Measurements from ENCODE around the gene C14orf93.
A peak's percentile ranks its signal among the peaks of the same experiment; 100 is the strongest.
"Not testable (repeated sequence)": the region's sequence is repeated elsewhere in the genome, so short reads cannot be mapped to it uniquely, and the experiment has no call there.

C14orf93 gene

DNA sequence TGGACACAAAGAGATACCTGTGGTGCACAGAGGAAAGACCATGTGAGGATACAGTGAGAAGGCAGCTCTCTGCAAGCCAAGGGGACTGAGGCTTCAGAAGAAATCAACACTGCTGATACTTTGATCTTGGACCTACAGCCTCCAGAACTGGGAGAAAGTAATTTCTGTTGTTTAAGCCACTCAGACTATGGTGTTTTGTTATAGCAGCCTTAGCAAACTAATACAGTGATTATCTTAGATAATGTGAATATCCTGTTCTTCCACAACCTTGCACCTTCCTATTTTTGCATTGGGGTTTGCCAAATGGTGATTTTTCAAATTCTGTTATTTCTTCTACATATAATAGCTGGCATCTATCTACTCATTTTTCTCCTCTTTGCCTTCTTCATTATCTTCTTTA is 8.2 kb upstream of the C14orf93 start:
- no peak for DNase-seq

DNA sequence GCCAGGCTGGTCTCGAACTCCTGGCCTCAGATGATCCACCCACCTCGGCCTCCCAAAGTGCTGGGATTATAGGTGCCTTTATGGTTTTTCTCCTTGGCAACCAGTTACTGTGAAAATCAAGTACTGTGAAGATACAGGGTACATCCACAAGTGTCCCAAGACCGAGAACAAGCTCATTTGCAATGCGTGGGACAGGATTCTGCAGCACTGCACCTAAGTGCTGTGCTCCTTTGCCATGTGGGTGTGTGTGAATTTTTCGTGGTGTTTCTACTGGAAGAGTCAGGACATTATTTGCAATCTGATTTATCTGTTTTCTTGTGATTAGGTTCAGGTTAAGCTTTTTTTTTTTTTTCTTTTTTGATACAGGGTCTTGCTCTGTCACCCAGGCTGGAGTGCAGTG is 7.1 kb upstream of the C14orf93 start:
- DNase-seq: no peak

DNA sequence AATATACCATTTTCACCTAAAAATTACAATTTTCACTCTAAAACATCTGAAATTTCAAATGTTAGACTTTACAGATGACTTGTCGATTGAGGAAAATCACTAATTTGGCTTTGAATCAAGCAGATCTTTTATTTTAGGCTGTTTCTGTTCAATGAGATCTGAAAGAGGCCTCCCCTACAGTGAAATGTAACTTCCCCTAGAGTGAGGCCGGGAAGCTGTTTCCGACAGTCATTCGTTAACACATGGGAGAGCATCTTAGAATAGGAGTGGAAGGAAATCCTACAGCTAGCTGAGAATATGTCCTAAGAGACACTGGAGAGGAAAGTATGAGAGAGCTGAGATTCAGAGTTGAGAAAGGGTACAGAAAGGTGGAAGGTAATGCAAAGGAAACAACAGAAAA is 5.7 kb upstream of the C14orf93 start:
- no peak for DNase-seq

DNA sequence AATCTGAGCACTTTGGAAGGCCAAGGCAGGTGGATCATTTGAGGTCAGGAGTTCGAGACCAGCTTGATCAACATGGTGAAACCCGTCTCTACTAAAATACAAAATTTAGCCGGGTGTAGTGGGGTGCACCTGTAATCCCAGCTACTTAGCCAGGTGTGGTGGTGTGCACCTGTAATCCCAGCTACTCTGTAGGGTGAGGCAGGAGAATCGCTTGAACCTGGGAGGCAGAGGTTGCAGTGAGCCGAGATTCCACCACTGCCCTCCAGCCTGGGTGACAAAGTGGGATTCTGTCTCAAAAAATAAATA is 3.8 kb upstream of the C14orf93 start:
- not testable (repeated sequence) for DNase-seq

DNA sequence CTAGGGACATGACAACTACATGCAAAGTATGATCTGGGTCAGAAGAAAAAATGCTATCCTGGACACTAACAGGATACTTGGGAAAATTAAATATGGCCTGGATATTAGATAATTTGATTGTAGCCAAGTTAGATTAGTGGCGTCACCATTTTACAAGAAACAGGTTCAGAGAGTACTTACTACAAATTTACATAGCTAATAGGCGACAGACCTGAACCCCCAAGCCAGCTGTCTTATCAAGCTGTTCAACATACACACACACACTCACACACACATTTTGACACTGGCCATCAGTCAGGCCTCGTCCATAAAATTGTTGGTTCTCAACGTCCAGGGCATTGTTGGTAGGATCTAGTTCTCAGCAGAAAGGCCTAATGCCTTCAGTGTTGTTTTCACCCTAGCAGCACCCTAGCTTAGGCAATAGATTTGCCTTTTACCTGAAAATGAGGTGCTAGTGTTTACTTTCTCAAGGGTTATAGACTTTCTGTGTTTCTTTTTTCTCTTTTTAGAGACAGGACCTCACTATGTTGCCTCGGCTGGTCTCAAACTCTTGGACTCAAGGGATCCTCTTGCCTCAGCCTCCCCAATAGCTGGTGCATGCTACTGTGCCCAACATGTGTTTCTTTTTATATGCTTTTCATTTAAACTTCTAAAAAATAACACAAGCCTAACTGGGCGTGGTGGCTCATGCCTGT is 3.3 kb upstream of the C14orf93 start:
- DNase-seq: no peak

GRCh38 chr14:23009483-23009938 is 432 bp downstream of the C14orf93 start:
- DNase-seq: no peak

GRCh38 chr14:23008831-23009230 is 1.1 kb downstream of the C14orf93 start:
- DNase-seq: peak; percentile 18

GRCh38 chr14:23006544-23007419 is 3.2 kb downstream of the C14orf93 start:
- DNase-seq: peak; percentile 99

- no peak for DNase-seq
Observed at GRCh38 chr14:23006188-23006534, 3.8 kb downstream of the C14orf93 start.

DNA sequence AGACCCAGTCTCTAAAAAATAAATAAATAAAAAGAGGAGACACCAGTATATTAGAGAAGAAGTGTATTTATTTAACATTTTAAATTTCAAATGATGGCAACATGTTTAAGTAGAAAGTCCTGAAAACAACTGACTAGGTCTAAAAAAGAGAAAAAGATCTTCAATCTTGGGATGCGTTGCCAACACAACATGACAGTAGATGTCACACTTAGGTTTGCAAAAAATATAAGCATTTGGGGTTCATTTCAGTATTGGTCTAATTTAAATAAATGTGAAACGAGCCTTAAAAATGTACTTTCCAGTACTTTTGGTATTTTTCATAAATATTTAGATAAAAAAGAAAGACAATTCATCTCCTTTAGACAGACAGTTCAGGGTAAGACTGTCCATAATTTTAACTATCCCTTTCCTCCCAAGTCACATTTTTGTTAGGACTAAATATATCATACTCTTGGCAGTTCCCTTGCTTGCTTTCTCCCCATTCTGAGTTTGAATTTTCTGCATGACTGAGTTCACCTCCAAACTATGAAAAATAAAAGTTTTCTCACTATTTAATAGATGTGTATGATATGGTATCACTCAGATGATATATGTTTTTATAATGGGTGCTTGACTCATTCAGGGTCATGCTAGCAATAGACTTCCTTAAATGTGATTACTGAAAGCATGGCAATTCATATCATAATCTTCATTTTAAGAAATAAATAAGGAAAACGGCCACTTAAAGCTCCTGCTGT is 4.3 kb downstream of the C14orf93 start:
- no peak for DNase-seq

DNA sequence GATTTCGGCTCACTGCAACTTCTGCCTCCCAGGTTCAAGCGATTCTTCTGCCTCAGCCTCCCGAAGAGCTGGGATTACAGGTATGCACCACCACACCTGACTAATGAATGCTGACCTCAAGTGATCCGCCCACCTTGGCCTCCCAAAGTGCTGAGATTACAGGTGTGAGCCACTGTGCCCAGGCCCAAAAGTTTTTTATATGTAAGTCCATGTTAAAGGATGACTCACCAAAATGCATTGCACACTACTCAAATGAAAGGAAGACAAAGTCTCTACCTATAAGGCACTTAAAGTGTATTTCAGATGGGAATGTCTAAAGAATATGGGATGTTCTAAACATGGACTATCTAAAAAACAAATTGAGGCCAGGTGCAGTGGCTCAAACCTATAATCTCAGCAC is 5.7 kb downstream of the C14orf93 start:
- DNase-seq: not testable (repeated sequence)

DNA sequence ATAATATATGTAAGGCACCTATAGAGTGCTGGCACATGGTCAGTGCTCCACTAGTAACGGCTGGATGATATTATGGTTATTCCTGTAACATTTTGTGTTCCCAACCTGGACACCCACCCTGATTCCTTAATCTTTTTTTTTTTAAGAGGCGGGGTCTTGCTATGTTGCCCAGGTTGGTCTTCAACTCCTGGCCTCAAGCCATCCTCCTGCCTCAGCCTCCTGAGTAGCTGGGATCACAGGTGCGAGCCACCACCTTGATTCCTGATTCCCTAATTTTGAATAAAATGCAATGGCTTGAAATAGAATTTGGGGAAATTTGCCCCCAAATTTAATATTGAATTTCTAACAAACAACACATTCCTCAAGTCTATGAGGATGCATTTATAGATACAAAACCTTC is 7.4 kb downstream of the C14orf93 start:
- no peak for DNase-seq

- DNase-seq: no peak
Observed at GRCh38 chr14:23000860-23001259, 9.1 kb downstream of the C14orf93 start.

- DNase-seq: no peak
Observed at GRCh38 chr14:22998329-22999012, 11.5 kb downstream of the C14orf93 start.

- no peak for DNase-seq
Observed at GRCh38 chr14:22997676-22998323, 12.1 kb downstream of the C14orf93 start.

- DNase-seq: no peak
Observed at GRCh38 chr14:22996768-22997654, 12.9 kb downstream of the C14orf93 start.

GRCh38 chr14:22995889-22996625 is 13.9 kb downstream of the C14orf93 start:
- DNase-seq: no peak

- peak; percentile 33 for DNase-seq
Observed at GRCh38 chr14:22994762-22995275, 15.1 kb downstream of the C14orf93 start.

DNA sequence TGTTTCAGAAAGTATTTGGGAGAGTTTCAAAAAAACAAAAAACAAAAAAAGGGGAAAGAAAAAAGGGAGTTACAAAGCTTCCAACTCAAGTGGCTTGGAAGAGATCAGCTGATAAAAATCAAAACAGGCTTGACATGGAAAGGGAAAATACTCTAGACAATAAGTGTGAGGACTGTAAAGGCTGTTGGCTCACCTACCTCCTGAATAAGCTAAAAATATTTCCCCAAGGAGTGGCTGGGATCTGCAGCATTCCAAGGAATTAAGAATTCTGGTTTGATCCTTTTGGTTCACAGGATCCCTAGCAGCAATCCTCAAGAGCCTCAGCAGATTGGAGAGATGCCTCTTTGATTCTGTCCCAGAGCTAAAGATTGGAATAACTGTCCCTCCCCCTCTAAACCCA is 16.4 kb downstream of the C14orf93 start:
- DNase-seq: no peak

DNA sequence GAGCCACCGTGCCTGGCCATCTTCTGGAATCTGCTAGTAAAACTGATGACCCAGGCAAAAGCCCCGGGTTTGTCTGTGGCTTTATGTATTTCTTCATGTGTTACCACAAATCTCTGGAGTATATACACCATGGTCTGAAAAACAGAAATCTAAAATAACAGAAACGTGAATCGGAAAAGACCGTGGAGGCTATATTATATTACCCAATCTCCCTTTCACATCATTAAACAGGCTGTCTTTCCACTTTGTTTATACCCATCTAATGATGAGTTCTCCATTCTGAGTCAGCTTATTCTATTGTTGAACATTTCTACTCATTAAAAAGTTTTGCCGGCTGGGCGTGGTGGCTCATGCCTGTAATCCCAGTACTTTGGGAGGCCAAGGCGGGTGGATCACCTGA is 18.1 kb downstream of the C14orf93 start:
- DNase-seq: no peak

GRCh38 chr14:22987291-22987690 is 22.7 kb downstream of the C14orf93 start:
- no peak for DNase-seq
